ENCODE results near the gene ENHO.
A peak's percentile ranks its signal among the peaks of the same experiment; 100 is the strongest.
"Not testable (repeated sequence)": the region's sequence is repeated elsewhere in the genome, so short reads cannot be mapped to it uniquely, and the experiment has no call there.

Gene ENHO

GRCh38 chr9:34555002-34555348 lies 32.2 kb upstream of the ENHO start:
- no peak for DNase-seq

GRCh38 chr9:34554211-34555001 lies 31.6 kb upstream of the ENHO start:
- DNase-seq, result no peak

GRCh38 chr9:34553511-34554021 lies 30.8 kb upstream of the ENHO start:
- no peak for DNase-seq

GRCh38 chr9:34552986-34553385 lies 30.2 kb upstream of the ENHO start:
- no peak for DNase-seq

- DNase-seq, result no peak
These were observed 29.8 kb upstream of the ENHO start for GRCh38 chr9:34552606-34552981.

GRCh38 chr9:34551751-34552605 lies 29.2 kb upstream of the ENHO start:
- no peak for DNase-seq

- no peak for DNase-seq
These were observed 28.0 kb upstream of the ENHO start for GRCh38 chr9:34550681-34551270.

- DNase-seq, result no peak
These were observed 27.4 kb upstream of the ENHO start for GRCh38 chr9:34550016-34550680.

- no peak for DNase-seq
These were observed 26.6 kb upstream of the ENHO start for GRCh38 chr9:34549407-34549732.

GRCh38 chr9:34547960-34548611 lies 25.3 kb upstream of the ENHO start:
- peak; percentile 89 for DNase-seq

- peak; percentile 80 for DNase-seq
These were observed 24.3 kb upstream of the ENHO start for GRCh38 chr9:34546834-34547827.

- no peak for DNase-seq
These were observed 23.5 kb upstream of the ENHO start for GRCh38 chr9:34546102-34546833.

GRCh38 chr9:34545497-34545896 lies 22.7 kb upstream of the ENHO start:
- no peak for DNase-seq

- no peak for DNase-seq
These were observed 21.2 kb upstream of the ENHO start for GRCh38 chr9:34544035-34544434.

GRCh38 chr9:34541540-34541939 lies 18.8 kb upstream of the ENHO start:
- no peak for DNase-seq

GRCh38 chr9:34540827-34541226 lies 18.0 kb upstream of the ENHO start:
- DNase-seq, result no peak

- peak; percentile 23 for DNase-seq
These were observed 13.9 kb upstream of the ENHO start for GRCh38 chr9:34536685-34537084.

- not testable (repeated sequence) for DNase-seq
These were observed 9.3 kb upstream of the ENHO start for GRCh38 chr9:34532041-34532440.

- DNase-seq, result no peak
These were observed 3.2 kb upstream of the ENHO start for GRCh38 chr9:34526026-34526425.

GRCh38 chr9:34524349-34524748 lies 1.6 kb upstream of the ENHO start:
- DNase-seq, result no peak

Data from right forelimb (tissue), 1 donor.